ENCODE results near the gene PPP1R37. TPM values are rescaled to one million over a fixed set of nuclear protein-coding genes. Genes with fewer than 3 reads are reported as not detected.

Gene PPP1R37
- total and polyA plus RNA-seq, 4 experiments from 2014 or later: 0.31 to 26.2 (median 13.3) TPM

DNA sequence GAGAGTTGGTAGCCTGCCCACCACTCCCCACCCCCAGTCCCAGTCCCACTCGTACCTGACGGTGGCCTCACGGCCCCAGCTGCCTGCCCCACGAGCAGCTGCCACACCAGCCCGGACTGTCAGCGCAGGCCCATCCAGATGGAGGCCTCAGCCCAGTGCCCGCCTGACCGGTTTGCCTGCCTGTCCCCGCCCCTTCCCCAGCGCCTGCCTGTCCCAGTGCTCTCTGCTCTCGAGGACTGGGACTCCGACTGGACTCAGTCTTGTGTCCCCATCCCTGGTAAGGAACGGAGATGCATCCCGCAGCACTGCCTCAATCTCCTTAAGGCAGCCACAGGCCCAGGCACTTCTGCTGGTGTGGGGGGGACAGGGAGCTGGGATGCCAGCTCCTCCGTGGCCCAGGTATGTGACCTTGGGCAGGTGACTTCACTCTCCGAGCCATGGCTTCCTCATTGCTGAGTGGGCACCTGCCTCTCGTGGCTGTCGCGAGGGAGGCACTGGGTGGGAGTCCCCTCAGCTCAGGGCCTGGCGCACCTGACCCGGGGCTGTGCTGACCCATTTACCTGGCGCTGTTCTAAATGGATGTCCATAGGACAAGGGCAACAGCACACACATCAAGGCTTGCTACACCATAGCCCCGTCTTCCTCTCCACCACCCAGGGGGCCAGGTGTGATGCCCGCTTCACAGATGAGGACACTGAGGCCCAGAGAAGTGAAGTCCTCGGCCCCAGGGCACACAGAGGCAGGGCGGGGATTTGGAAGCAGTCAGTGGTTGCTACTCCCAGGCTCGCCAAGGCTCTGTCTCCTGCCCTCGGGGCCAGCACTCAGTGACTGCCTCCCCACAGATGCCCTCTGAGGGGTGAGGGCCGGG is 68.1 kb downstream of the PPP1R37 start, which contains the start of gene NKPD1:
TSS of gene NKPD1 (minus strand) at position 113 of the 868 bp plus-strand sequence. CDS start 832 bp downstream, outside the sequence.
- Mint-ChIP-seq H3K27me3 (peaks cover 0 to 1% of the 10 kb centered on the region in 2 donors), H3K27ac (peak within 1 kb of the TSS in 4 of 7 donors; percentile 38 to 70 (median 60)), H3K4me1 (peaks cover 12 to 29% (median 22%) of the 10 kb centered on the region in 4 donors), H3K9me3 (no peaks in the 10 kb centered on the region), H3K36me3 (no peaks in the 10 kb centered on the region), H3K4me3 (no peak within 1 kb of the TSS)
- Histone ChIP-seq H3K4me1 (ENCODE audit: insufficient read depth, low read length) (peaks cover 20% of the 10 kb centered on the region), H3K27ac (ENCODE audit: low read depth, low read length) (no peak within 1 kb of the TSS), H3K36me3 (ENCODE audit: insufficient read depth, low read length) (no peaks in the 10 kb centered on the region), H3K27me3 (ENCODE audit: insufficient read depth, low read length) (no peaks in the 10 kb centered on the region), H3K4me3 (ENCODE audit: low read length in 2 of 2) (no peak within 1 kb of the TSS), H3K9me3 (ENCODE audit: control insufficient read depth in 1 of 2, low read length in 2 of 2) (no peaks in the 10 kb centered on the region)
- ChIA-PET POLR2A (ENCODE audit: partially characterized antibody) (interaction anchor here (1.0 to 1.8 kb wide), 2 partner anchors 11 to 17 kb away, joined by 4 to 5 read pairs; partner anchors contain the start of genes BLOC1S3 and TRAPPC6A), CTCF (ENCODE audit: partially characterized antibody) (no interaction called here)
- intact Hi-C loops (cut with micrococcal nuclease): no loop called here
- no peak for DNase-seq

DNA sequence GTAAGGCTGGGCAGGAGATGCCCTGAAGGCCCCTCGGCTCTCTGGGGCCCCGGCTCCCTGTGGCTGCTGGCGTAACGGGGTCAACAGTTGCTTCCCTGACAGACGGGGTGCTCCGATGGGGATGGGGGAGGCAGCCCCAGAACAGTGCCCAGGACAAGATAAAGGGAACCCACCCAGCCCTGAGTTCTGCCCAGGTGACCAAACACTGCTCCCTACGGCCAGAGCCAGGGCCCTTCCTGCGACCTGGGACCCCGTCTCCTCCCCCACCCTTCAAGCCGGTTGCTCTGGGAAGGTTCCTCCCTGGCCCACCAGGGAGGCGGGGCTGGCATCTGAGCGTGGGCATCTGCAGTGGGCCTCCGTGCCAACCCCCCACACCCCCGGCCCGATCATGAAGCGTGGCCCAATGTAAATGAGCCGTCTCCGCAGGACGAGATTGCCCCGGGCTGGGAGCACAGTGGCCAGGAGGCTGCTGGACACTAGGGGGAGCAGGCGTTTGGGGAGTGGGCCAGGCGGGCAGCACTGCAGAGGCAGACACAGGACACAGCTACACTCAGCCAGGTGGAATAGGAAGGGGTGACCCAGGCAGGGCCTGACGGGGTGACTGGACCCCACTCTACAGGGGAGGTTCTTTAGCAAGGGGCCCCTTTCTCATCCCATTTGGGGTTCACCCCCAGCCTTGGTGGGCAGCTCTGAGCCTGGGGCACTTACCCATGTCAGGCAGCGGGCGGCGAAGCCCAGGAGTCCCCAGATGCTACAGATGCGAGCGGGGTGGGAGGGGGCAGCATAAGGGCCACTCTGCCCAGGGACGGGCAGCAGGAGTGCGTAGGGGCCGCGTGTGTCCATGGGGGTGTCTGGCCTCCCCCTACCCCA is 69.0 kb downstream of the PPP1R37 start:
- Histone ChIP-seq H3K9me3 (ENCODE audit: control insufficient read depth in 1 of 2, low read length in 2 of 2) (no peaks in the 10 kb centered on the region), H3K4me3 (ENCODE audit: low read length in 2 of 2) (no peak overlapping the region), H3K27ac (ENCODE audit: low read depth, low read length) (no peak overlapping the region), H3K27me3 (ENCODE audit: insufficient read depth, low read length) (no peaks in the 10 kb centered on the region), H3K36me3 (ENCODE audit: insufficient read depth, low read length) (no peaks in the 10 kb centered on the region), H3K4me1 (ENCODE audit: insufficient read depth, low read length) (peaks cover 20% of the 10 kb centered on the region)
- Mint-ChIP-seq H3K27me3 (peaks cover 0 to 1% of the 10 kb centered on the region in 2 donors), H3K4me3 (no peak overlapping the region), H3K27ac (peak overlapping the region in 2 of 7 donors; percentile 10 to 53), H3K36me3 (no peaks in the 10 kb centered on the region), H3K9me3 (no peaks in the 10 kb centered on the region), H3K4me1 (peaks cover 13 to 31% (median 23%) of the 10 kb centered on the region in 4 donors)
- CTCF ChIA-PET (ENCODE audit: partially characterized antibody): no interaction called here
- POLR2A ChIA-PET (ENCODE audit: partially characterized antibody): interaction anchor here (1.0 to 1.1 kb wide), 2 partner anchors 9 to 12 kb away, joined by 4 read pairs; no protein-coding TSS in a partner anchor
- DNase-seq: no peak
- intact Hi-C loops (cut with micrococcal nuclease): no loop called here

DNA sequence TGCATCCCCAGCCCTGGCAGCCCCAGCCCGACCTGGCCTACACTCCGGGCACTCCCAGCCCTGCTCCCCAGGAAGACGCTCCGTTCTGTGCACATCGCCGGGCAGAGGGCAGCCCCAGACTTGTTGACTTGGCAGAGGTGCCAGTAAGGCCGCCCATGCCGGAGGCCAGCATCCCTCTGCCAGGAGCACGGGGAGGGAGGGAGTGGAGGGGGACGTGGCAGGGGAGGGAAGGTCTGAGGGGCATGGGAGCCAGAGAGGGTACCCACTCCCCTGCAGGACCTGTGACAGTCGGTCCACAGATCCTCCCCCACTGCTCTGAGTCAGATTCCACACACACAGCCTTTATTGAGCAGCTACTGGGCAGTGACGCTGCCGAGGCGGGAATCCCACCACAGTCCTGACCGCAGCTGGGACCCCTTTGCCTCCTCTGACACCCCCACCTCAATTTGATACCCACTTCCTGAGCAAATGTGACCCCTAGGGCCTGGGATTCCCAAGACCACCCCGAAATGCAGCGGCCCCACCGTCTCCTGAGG is 69.7 kb downstream of the PPP1R37 start:
- no peak overlapping the region for H3K4me3 ChIP-seq (ENCODE audit: low read length in 2 of 2)
- peaks cover 20% of the 10 kb centered on the region for H3K4me1 ChIP-seq (ENCODE audit: insufficient read depth, low read length)
- no peaks in the 10 kb centered on the region for H3K27me3 ChIP-seq (ENCODE audit: insufficient read depth, low read length)
- no peak overlapping the region for H3K27ac ChIP-seq (ENCODE audit: low read depth, low read length)
- Mint-ChIP-seq H3K4me1 (peaks cover 14 to 35% (median 24%) of the 10 kb centered on the region in 4 donors), H3K27me3 (peaks cover 0 to 1% of the 10 kb centered on the region in 2 donors), H3K9me3 (no peaks in the 10 kb centered on the region), H3K27ac (peak overlapping the region in 1 of 7 donors; percentile 29), H3K36me3 (no peaks in the 10 kb centered on the region), H3K4me3 (no peak overlapping the region)
- ChIA-PET POLR2A (ENCODE audit: partially characterized antibody) (interaction anchor here (1.1 to 4.1 kb wide), 2 partner anchors 9 to 15 kb away, joined by 4 to 33 read pairs; partner anchors contain the start of genes BLOC1S3 and TRAPPC6A), CTCF (ENCODE audit: partially characterized antibody) (no interaction called here)
- DNase-seq: no peak
- no peaks in the 10 kb centered on the region for H3K36me3 ChIP-seq (ENCODE audit: insufficient read depth, low read length)
- intact Hi-C loops (cut with micrococcal nuclease): no loop called here
- H3K9me3 ChIP-seq (ENCODE audit: control insufficient read depth in 1 of 2, low read length in 2 of 2): no peaks in the 10 kb centered on the region

DNA sequence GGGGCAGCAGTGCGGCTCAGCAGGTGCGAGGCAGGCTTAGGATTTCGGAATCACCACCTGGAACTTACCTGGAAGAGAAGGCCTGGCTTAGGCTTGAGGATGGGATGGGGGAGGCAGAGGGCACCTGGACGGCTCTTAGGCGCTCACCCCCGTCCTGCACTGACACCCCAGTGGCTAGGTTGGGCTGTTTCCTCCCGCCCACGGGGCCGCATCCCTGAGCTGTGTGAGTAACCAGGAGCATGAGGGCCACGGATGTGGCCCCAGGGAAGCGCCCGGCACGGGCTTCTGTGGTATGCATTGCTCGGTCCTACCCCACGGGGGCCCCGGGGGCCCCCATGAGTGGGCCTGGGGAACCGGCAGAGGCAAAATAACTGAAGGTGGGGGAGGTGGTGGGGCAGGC is 70.2 kb downstream of the PPP1R37 start:
- Histone ChIP-seq H3K4me1 (ENCODE audit: insufficient read depth, low read length) (peaks cover 20% of the 10 kb centered on the region), H3K9me3 (ENCODE audit: control insufficient read depth in 1 of 2, low read length in 2 of 2) (no peaks in the 10 kb centered on the region), H3K27me3 (ENCODE audit: insufficient read depth, low read length) (no peaks in the 10 kb centered on the region), H3K4me3 (ENCODE audit: low read length in 2 of 2) (no peak overlapping the region), H3K36me3 (ENCODE audit: insufficient read depth, low read length) (no peaks in the 10 kb centered on the region), H3K27ac (ENCODE audit: low read depth, low read length) (no peak overlapping the region)
- Mint-ChIP-seq H3K4me3 (no peak overlapping the region), H3K27ac (peak overlapping the region in 1 of 7 donors; percentile 76), H3K9me3 (no peaks in the 10 kb centered on the region), H3K36me3 (no peaks in the 10 kb centered on the region), H3K4me1 (peaks cover 14 to 35% (median 24%) of the 10 kb centered on the region in 4 donors), H3K27me3 (peaks cover 0 to 1% of the 10 kb centered on the region in 2 donors)
- DNase-seq: no peak
- CTCF ChIA-PET (ENCODE audit: partially characterized antibody): no interaction called here
- POLR2A ChIA-PET (ENCODE audit: partially characterized antibody): interaction anchor here (1.1 to 4.1 kb wide), 2 partner anchors 10 to 15 kb away, joined by 4 to 33 read pairs; partner anchors contain the start of genes BLOC1S3 and TRAPPC6A
- intact Hi-C loops (cut with micrococcal nuclease): no loop called here

DNA sequence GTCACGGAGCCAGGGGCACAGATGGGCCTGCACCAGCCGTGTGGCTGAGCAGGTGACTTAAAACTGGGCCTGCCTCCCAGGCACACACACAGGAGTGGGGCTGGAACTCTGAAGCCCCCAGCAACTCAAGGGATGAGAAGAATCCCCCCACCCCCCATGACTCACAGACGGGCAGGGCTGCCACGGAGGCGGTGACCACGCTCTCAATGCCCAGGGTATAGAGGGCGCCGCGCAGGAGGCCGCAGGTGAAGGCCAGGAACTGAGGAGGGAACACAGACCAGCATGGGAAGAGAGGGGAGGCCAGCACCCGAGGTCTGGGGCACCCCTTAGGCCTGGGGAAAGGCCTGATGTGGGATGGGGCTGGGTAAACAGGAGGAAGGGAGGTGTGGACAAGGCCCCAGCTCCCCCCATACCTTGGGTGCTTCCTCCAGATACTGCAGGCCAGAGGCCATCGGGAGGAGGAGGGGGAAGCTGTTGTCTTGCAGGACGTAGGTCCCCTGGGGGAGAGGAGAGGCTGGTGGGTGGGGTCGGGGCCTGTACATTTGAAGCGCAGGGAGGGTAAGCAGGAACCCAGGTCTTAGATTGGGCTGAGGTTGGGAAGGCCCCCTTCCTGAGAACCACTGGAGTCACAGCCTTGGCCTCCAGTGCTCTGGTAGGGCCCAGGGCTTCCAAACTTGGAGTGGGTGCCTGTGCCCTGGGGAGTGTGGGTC is 70.9 kb downstream of the PPP1R37 start:
- Mint-ChIP-seq H3K27me3 (no peaks in the 10 kb centered on the region), H3K27ac (peak overlapping the region; percentile 48 to 90 (median 76)), H3K36me3 (no peaks in the 10 kb centered on the region), H3K9me3 (no peaks in the 10 kb centered on the region), H3K4me3 (peak overlapping the region in 5 of 8 donors; percentile 15 to 61 (median 46)), H3K4me1 (peaks cover 15 to 38% (median 29%) of the 10 kb centered on the region in 4 donors)
- no peaks in the 10 kb centered on the region for H3K27me3 ChIP-seq (ENCODE audit: insufficient read depth, low read length)
- no peak for DNase-seq
- no peak overlapping the region for H3K4me3 ChIP-seq (ENCODE audit: low read length in 2 of 2)
- no peaks in the 10 kb centered on the region for H3K36me3 ChIP-seq (ENCODE audit: insufficient read depth, low read length)
- no peaks in the 10 kb centered on the region for H3K9me3 ChIP-seq (ENCODE audit: control insufficient read depth in 1 of 2, low read length in 2 of 2)
- H3K4me1 ChIP-seq (ENCODE audit: insufficient read depth, low read length): peaks cover 27% of the 10 kb centered on the region
- ChIA-PET POLR2A (ENCODE audit: partially characterized antibody) (interaction anchor here (0.6 to 4.1 kb wide), 5 partner anchors 10 to 162 kb away, joined by 3 to 33 read pairs (median 7); partner anchors contain the start of genes BLOC1S3, PPP1R37 and TRAPPC6A), CTCF (ENCODE audit: partially characterized antibody) (interaction anchor here (1.7 kb wide), 2 partner anchors 14 to 23 kb away, joined by 5 to 9 read pairs; partner anchors contain the start of genes BLOC1S3 and TRAPPC6A)
- intact Hi-C loops (cut with micrococcal nuclease): no loop called here
- H3K27ac ChIP-seq (ENCODE audit: low read depth, low read length): peak overlapping the region; percentile 45

DNA sequence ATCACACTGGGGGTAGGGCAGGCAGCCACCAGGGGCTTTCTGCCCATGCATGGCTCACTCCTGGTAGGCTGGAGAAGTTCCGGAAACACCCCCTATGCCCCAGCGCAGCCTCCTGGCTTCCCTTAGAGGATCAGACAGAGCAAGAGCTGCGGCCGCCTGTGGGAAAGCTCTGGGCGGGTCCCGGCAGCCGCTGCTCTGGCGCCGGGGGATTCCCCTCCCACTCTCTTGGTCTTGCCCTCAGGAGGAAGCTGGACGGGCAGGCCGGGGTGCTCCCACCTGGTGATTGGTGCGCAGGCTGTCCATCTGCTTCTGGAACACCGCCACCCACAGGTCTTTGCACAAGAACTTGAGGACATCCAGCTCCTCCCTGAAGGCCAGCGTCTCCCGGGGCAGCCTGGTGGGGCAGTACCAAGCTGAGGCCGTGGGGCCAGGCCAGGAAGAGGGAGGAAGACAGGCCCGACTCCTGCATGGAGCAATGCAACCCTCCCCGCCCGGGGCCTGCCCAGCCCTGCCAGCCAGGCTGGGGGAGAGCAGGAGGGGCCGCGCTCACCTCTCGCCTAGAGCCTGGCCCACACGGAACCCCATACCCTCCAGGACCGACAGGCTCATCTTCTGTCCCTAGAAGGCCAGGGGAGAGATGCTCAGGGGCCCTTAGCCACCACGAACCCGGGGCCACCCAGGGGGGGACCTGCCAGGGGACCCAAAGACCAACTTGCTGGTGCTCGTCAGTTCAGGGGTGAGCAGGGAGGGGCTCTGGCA is 71.8 kb downstream of the PPP1R37 start:
- Histone ChIP-seq H3K4me3 (ENCODE audit: low read length in 2 of 2) (no peak overlapping the region), H3K4me1 (ENCODE audit: insufficient read depth, low read length) (peaks cover 36% of the 10 kb centered on the region), H3K27me3 (ENCODE audit: insufficient read depth, low read length) (no peaks in the 10 kb centered on the region), H3K36me3 (ENCODE audit: insufficient read depth, low read length) (no peaks in the 10 kb centered on the region), H3K27ac (ENCODE audit: low read depth, low read length) (peak overlapping the region; percentile 51), H3K9me3 (ENCODE audit: control insufficient read depth in 1 of 2, low read length in 2 of 2) (no peaks in the 10 kb centered on the region)
- Mint-ChIP-seq H3K9me3 (no peaks in the 10 kb centered on the region), H3K4me1 (peaks cover 16 to 46% (median 34%) of the 10 kb centered on the region in 4 donors), H3K4me3 (peak overlapping the region in 3 of 8 donors; percentile 17 to 61 (median 21)), H3K27ac (peak overlapping the region; percentile 15 to 90 (median 59)), H3K27me3 (no peaks in the 10 kb centered on the region), H3K36me3 (no peaks in the 10 kb centered on the region)
- ChIA-PET POLR2A (ENCODE audit: partially characterized antibody) (interaction anchor here (0.6 to 4.1 kb wide), 5 partner anchors 11 to 161 kb away, joined by 3 to 33 read pairs (median 7); partner anchors contain the start of genes BLOC1S3, PPP1R37 and TRAPPC6A), CTCF (ENCODE audit: partially characterized antibody) (interaction anchor here (1.7 kb wide), 2 partner anchors 13 to 22 kb away, joined by 5 to 9 read pairs; partner anchors contain the start of genes BLOC1S3 and TRAPPC6A)
- intact Hi-C loops (cut with micrococcal nuclease): no loop called here
- peak; percentile 46 to 80 (median 49) for DNase-seq

Data from CD4-positive, alpha-beta memory T cell (primary cell).